Neural cell (in vitro differentiated cells): ENCODE results near the gene S100B.

Experiments used
- EZH2 ChIP-seq: fragments of 200-600, 300-800 bp; shearing (Covaris generic), sonication (generic); IDR thresholded peaks from 2 replicates; pipeline ENCODE4 v1.6.1; 2014; ENCODE audit warnings: antibody characterized with exemption, low read length, borderline replicate concordance, mild to moderate bottlenecking; ENCODE audit not compliant: insufficient read depth, poor library complexity, severe bottlenecking
- POLR2AphosphoS5 ChIP-seq: IDR thresholded peaks from 2 replicates; pipeline ENCODE4 v1.6.1; 2012
- RAD21 ChIP-seq: fragments of 450-650 bp; conservative IDR thresholded peaks from 2 replicates; pipeline ENCODE4 v1.6.1; 2014; ENCODE audit warnings: antibody characterized with exemption, mild to moderate bottlenecking, moderate library complexity
- SMC3 ChIP-seq: fragments of 450-650 bp; conservative IDR thresholded peaks from 2 replicates; pipeline ENCODE4 v1.6.1; 2014; ENCODE audit warnings: antibody characterized with exemption, mild to moderate bottlenecking, moderate library complexity; ENCODE audit not compliant: poor library complexity
- TAF1 ChIP-seq: IDR thresholded peaks from 2 replicates; pipeline ENCODE4 v1.6.1; 2012; ENCODE audit warnings: low read depth
- TF ChIP-seq, protein P1 (sequence below): fragments of 450-650 bp; IDR thresholded peaks from 2 replicates; pipeline ENCODE4 v1.5.1; 2014; ENCODE audit warnings: antibody characterized with exemption, mild to moderate bottlenecking, moderate library complexity; ENCODE audit not compliant: poor library complexity, severe bottlenecking

DNA sequence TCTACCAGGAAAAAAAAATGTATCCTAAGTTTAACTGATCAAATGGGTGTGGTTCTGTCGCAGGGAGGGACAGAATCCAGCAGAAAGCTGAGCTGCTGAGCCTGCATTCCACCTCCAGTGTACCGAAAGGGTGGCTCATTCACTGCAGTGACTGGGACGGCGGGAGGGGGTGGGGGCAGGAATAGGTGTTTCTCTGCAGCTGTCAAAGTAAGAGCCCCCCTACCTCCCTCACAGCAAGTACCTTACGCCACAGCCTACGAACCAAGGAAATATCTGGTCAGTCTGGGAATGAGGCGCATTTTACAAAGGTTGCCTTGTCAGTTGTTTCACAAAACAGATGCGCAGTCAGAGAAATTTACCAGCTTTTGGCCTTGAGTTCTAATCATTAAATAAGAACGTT is 1.7 kb downstream of the S100B start:
- TF ChIP-seq, protein P1, sequence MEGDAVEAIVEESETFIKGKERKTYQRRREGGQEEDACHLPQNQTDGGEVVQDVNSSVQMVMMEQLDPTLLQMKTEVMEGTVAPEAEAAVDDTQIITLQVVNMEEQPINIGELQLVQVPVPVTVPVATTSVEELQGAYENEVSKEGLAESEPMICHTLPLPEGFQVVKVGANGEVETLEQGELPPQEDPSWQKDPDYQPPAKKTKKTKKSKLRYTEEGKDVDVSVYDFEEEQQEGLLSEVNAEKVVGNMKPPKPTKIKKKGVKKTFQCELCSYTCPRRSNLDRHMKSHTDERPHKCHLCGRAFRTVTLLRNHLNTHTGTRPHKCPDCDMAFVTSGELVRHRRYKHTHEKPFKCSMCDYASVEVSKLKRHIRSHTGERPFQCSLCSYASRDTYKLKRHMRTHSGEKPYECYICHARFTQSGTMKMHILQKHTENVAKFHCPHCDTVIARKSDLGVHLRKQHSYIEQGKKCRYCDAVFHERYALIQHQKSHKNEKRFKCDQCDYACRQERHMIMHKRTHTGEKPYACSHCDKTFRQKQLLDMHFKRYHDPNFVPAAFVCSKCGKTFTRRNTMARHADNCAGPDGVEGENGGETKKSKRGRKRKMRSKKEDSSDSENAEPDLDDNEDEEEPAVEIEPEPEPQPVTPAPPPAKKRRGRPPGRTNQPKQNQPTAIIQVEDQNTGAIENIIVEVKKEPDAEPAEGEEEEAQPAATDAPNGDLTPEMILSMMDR: no peak
- TF ChIP-seq POLR2AphosphoS5 (no peak), TAF1 (no peak), EZH2 (no peak), SMC3 (no peak), RAD21 (no peak)
